ENCODE data around the gene TESK2.

DNA sequence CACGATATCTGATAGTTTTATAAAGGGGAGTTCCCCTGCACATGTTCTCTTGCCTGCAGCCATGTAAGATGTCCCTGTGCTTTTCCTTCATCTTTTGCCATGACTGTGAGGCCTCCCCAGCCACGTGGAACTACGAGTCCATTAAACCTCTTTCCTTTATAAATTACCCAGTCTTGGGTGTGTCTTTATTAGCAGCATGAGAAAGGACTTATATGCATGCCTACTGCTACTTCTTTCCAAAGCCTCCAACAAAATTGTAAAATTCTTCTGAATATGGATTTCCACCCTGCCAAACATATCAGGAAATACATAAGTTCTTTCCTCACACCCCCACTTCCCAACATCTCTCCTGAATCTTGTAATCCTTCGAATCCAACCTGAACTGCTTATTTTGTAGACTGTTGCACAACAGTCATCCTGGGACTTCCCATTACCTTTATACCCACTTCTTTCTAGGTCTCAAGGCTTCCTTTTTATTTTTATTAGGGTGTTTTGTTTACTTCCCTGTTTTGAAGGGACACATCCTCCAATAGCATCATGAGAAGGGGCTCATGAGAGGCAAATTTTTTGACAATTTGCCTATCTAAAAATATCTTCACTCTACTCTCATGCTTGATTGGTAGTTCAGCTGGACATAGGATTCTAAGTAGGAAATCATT, 83.2 kb downstream of the TESK2 start:
- TF ChIP-seq GATA2 (IDR thresholded peaks at IDR 0.05; ENCODE audit: low read depth, low read length) = no peak
- no peak for TF ChIP-seq GATA3 (IDR thresholded peaks at IDR 0.05; ENCODE audit: low read depth, low read length)

Data from SH-SY5Y (cell line).